HG03558 (cell line): ENCODE results near the gene GABRR1.
"Not testable (repeated sequence)": the region's sequence is repeated elsewhere in the genome, so short reads cannot be mapped to it uniquely, and the experiment has no call there.

Experiments used
- ATAC-seq: cut with Tn5 transposase; IDR thresholded peaks from one replicate; pipeline ENCODE4 v1.9.1; 2021; ENCODE audit warnings: moderate number of reproducible peaks; ENCODE audit not compliant: unreplicated experiment; ENCODE audit errors: extremely low read depth

GABRR1 gene

DNA sequence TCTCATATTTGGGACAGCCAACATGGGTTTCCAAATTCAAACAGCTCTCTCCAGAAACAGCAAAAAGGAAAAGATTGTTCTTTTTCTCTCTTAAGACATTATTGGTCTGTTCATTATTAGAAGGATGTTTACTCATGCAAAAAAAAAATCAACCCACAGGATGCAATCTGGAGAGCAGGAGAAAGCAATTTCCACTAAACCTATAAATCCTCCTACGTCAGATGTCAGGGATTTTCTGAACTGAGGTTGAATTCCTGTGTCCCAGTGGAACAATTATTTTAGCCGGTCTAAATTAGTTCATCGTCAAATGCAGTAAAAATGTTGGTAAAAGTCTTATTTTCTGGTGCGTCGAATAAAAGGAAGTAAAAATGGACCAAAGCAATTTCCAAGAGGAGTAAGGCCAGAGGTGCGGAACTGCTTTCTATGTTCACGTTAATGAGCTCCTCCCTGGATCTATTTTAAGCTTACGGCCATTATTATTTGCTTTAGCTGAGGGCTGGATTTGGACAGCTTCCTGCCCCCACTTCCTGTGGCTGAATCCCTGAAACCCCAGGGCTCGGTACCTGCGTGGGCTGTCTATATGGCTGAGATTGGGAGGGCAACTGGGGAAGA is at the start of gene GABRR1:
TSS of gene GABRR1 (minus strand) at position 60 of the 612 bp plus-strand sequence. CDS start at position 24, 36 bp downstream.
- ATAC-seq = no peak

DNA sequence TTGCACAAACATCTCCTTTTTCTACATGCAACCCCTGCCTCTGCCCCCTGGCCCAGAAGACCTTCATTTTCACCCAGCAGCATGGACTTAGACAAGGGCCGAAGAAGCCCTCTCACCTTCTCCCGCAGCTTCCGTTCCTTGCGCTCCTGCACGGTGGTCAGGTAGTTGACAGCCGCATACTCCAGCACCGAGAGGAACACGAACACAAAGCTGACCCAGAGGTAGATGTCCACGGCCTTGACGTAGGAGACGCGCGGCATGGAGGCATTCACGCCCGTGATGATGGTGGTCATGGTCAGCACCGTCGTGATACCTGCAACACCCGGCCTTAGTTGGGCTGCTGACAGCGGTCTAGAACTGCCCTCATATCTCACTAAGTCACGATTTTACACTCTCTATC is 47.1 kb upstream of the GABRR1 start:
- ATAC-seq = no peak

DNA sequence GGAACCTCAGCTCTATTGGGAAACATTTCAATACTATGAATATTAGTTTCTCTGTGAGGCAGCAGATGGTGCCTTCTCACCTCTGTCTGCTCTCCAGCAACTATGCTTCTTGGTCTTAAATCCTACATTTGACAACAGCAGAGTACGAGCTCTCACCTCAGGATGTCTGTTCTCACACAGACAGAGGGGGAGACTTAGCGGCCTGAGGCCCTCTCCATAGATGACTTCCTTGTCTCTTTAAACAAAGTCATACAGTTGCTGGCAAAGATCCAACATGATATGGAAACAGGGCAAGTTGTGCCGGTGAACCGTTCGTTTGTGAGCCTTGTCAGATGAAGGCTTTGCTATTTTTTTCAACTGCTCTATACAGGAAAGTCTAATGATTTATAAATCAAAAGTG is 43.7 kb upstream of the GABRR1 start:
- no peak for ATAC-seq

DNA sequence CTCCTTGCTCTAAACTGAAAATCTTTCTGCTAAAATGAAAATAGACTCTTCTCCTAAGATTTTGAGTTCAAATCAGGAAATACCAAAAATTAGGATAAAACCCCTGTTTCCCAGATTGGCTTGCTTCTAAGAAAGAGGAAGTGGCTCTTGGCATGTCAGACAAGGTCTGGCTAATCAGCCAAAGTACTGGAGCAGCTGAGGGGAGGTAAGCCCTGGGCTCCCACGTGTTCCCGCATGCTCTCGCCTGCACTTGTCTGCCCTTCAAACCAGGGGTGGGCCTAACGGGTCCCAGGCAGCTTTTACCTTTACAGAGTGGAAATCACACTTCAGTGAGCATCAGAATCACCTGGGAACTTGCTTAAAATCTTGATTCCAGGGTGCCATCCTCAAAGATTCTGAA is 43.2 kb upstream of the GABRR1 start:
- no peak for ATAC-seq

DNA sequence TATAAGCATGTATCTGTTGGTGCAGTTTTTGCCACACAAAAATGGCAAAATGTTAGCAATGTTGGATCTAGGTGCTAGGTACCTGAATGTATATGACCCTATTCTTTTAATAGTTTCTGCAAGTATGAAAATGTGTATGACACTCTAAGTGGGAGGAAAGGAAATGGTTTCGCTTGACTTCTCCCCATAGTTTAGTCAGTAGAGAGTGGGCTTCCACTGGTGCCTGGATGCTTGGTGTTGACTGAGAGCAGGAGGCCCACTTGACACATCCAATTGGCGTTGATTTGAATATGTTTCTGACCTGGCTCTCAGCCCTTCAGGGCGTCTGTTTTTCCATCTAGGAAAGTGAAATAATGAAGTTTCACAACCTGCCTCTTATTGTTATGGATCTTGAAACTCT is 41.8 kb upstream of the GABRR1 start:
- ATAC-seq = no peak

DNA sequence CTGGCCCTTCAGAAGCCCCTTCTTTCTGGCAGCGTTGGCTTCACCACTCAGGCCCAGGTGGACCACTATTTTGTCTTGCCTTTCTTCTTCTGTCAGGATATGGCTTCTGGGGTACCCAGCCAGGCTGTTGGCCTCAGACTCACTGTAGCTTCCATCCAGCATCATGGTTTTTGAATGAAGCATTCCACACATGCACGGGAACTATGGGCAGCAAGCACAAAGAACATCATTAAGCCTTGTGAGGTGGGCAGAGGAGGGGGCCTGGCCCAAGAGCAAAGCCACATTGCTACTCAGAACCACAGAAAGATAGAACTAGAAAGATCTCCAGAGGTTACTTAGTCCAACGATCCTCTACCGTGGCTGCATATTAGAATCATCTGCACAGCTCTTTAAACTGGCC is 40.6 kb upstream of the GABRR1 start:
- no peak for ATAC-seq

DNA sequence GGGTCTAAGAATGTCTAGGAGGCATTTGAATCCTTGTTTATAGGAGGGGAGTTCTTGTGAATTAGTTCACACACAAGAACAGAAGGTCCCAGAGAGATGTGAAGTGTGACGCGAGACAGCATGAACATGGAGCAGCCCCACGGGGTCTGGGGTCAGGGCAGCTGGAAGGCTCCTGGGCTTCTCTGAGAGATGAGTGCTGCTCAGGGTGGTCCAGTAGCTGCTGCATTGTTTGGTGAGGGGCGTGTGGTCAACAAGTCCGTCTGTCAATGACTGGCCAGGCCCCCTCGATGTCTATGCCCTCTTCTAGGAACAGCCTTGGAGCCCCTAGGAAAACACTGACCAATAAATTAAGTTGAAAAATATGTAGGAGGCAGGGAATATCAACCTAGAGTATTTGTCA is 40.2 kb upstream of the GABRR1 start:
- ATAC-seq = no peak

DNA sequence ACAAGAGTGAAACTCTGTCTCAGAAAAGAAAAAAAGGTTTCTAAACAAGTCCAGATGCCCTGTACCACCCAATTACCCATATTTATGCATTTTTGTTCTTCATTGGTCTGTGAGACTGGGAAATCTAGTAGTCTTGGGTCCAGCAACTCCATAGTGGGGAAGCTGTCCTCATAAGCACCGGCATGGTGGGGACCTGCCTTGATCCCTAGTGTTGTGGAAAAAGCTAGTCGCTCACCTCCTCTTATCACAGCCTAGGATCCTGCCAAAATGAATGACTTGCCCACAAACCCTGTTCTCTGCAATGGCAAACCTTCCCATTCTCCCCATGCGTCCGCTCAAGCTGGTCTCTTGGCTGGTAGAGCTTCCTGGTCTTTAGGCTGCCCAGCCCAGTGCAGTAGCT is 38.3 kb upstream of the GABRR1 start:
- ATAC-seq = no peak

DNA sequence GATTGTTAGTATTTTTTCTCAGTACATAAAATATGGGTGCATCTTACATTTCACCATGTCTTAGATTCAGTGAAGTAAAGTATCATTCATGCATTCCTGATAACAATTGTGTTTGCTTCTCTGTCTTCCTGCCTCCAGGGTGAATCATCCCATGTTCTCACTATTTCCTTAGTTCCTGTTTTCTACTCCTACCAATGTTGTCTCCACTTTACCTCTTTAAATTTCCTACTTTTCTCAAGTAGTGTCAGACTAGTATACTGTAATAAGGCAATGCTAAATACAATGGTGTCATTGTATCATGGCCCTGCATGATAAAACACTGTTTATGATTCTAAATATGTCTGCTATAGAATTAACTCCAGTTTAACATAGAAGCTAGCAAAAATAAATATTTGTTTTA is 37.4 kb upstream of the GABRR1 start:
- ATAC-seq = no peak

DNA sequence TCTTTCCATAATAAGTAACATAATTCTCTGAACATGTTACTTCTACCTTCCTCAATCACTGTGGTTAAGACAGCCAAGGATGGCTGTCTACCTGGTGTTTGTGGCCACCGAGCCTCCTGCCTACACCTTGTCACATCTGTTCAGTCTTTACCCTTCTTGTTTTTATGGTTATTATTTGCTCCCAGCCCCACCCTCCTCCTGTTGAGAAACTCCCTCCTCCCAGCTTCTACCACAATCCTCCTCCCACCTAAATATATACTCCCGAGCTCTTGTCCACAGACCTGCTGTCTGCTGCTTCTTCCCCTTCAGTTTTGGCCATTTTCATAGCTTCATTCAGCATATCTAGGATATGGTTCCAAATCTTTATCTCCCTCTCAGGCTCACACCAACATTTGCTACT is 35.7 kb upstream of the GABRR1 start:
- no peak for ATAC-seq

DNA sequence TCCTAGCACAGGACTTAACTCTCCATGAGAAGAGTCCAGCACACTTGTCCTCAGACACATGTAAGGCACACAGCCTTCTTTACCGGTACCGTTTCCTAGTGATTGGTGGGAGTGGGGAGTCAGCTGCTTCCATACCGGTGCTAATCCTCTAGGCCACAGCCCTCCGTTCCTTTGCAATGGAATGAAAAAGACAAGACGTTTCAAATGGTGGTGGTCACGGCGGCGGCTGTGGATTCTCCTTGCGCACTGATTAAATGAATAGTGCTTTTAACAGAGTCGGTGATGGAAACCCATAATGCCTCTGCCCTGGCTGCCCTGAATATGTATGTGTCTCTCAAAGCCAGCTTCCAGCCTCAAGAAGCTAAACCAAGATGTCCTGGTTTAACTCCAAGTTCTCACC is 34.8 kb upstream of the GABRR1 start:
- no peak for ATAC-seq

DNA sequence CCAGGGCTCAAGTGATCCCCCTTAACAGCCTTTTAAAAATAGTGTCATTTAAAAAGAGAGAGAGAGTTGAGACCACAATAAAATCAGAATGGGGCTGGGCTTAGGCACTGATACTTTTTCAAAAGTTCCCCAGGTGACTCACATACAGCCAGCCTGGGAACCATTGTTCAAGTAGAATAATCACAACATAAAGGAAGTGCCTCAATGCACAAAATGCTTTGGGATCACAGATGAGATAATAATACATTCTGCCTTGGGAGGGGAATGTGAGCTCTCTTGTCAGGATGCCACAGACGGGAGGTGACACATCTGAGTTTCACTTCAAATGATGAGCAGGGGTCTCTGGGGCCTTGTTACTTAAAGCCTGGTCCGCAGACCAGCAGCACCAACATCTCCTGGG is 34.0 kb upstream of the GABRR1 start:
- no peak for ATAC-seq

DNA sequence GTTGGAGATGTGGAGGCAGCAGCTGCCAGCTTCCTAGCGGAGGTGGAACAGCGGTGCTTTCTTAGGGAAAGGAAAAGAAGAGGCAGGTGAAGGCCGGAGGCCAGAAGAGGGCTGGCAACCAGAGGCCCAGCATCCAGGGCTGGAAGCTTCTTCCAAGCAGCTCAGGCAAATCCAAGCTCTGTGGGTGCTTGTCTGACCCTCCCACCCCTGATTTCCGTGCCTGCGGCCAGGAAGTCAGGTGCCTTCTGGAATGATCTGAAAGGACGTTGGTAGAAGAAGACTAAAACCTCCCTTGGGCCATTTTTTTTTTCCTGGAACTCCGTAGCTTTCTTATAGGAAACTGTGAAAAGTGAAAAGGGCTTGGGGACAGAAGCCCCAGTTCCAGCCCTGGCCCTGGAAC is 33.1 kb upstream of the GABRR1 start:
- no peak for ATAC-seq

DNA sequence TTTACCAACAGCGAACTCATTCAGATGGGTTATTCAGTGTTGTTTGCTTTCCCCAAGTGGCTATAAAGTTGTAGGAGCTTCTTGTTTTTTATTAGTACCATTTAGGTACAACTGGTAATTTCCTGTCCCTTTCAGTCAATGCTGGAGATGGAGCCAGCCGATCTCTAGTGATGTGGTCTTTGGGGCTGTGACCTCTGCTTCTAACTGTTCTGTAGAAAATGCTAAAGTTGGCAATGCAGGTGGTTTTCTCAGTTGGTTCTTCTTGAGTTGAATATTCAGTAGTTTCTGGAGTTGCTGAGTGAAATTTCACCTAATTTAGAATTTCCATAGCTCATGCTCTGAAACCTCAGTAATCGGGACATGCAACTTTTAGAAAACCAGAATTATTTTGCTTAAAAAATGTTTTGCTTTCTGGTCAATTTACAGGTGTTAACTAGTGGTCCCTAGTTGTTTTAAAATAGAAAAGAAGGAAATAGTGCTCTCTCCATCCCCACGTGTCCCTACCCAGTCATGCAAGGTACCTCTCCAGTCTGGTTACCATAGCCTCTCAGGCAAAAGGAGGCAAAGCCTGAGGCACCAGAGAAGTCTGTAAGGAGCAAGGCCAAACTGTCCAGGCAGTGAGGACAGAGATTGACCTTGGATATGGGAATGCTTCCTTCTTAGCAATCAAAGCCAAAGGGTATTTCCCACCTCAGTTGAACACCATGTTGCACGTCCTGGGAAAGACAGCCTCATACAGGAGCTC is 27.3 kb upstream of the GABRR1 start:
- no peak for ATAC-seq

DNA sequence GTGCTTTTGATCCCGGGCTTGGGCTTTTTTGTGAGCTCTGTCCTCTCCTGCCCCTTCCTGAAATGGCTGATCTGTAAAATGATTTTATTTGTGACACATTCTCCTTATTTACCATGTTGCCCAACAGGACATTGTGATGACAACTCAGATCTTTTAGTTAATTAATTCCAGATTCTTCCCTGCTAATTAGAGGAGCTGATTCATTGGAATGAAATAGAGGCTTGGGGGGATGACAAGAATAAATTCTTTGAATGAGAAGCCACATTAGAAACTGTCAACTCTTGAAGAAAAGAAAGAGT is 26.1 kb upstream of the GABRR1 start:
- ATAC-seq = no peak

DNA sequence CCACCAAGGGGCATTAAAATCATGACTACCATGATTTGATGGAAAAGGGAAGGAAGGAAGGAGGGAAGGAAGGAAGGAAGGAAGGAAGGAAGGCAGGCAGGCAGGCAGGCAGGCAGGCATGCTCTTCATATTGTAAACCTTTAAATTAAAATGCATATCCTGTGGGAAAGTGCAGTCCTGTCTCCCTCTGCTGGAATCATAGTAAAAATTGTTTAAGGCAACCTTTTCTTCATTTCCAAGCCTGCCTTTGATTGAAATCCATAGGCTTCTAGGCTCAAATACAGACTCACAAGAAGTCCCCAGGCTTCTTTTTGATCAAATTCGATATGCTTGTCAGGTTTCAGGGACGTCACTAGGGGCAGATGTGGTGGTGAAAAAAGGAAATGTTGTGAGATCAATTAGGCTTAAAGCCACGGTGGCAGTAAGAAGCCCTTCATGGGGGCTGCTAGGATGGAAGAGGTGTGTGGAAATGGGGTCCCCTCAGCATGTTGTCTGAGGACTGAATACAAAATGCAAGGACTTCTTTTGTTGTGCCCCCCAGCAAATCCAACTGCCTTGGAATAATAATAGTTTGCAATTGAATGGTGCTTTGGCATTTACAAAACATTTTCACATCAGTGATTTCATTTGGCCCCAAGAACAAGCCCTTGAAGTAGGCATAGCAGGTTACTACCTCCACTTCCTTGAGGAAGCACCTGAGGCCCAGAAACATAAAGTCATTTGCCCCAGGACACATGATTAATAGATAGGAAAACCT is 25.6 kb upstream of the GABRR1 start:
- no peak for ATAC-seq

DNA sequence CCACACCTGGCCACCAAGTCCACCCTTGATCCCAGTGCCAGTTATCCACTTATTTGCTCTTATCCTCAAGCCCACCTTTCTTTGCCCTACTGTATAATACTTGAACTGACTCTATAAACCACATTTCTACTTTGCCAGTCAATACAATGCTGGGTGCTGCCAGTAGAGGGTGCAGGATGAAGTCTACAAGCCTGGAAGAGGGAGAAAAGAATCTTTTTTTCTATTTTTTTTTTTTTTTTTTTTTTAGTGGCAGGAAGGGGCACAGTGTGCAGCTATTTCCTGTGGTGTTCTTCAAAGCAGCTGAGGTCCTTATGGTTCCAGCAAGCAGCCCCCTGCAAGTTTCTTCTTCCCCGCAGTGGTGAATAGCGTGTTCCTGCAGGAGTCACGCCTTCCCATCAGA is 22.2 kb upstream of the GABRR1 start:
- ATAC-seq = no peak

DNA sequence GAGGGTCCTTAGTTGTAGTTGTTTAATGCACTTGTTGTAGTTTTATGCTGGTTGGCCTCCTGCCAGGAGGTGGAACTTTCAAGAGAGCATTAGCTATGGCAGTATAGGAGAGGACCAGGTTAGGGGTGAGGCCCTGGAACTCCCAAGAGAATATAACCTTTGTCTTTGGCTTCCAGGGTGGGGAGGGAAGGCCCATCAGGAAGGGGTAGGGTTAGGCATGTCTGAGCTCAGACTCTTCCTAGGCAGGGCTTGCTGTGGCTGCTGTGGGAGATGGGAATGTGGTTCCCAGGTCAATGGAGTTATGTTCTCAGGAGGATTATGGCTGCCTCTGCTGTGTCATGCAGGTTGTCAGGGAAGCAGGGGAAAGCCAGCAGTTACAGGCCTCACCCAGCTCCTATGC is 20.0 kb upstream of the GABRR1 start:
- ATAC-seq = no peak

DNA sequence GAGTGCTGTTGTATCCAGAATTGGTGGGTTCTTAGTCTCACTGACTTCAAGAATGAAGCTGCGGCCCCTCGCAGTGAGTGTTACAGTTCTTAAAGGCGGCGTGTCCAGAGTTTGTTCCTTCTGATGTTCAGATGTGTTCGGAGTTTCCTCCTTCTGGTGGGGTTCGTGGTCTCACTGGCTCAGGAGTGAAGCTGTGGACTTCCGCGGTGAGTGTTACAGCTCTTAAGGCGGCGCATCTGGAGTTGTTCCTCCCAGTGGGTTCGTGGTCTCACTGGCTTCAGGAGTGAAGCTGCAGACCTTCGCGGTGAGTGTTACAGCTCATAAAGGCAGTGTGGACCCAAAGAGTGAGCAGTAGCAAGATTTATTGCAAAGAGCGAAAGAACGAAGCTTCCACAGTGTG is 16.4 kb upstream of the GABRR1 start:
- not testable (repeated sequence) for ATAC-seq

DNA sequence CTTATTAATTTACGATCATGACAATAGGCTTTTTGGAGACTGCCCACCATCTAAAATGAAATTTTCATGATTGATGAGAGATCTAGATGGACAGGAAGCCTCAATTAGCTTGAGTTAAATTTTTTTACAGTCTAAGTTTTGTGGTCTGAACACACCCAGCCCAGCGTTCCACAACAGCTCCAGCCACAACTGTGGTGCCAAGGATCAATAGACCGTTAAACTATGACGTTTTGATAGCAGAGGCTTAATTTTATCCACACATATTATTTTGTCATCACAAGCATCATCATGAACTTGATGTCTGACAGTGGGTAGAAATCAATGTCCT is 5.5 kb upstream of the GABRR1 start:
- ATAC-seq = no peak

DNA sequence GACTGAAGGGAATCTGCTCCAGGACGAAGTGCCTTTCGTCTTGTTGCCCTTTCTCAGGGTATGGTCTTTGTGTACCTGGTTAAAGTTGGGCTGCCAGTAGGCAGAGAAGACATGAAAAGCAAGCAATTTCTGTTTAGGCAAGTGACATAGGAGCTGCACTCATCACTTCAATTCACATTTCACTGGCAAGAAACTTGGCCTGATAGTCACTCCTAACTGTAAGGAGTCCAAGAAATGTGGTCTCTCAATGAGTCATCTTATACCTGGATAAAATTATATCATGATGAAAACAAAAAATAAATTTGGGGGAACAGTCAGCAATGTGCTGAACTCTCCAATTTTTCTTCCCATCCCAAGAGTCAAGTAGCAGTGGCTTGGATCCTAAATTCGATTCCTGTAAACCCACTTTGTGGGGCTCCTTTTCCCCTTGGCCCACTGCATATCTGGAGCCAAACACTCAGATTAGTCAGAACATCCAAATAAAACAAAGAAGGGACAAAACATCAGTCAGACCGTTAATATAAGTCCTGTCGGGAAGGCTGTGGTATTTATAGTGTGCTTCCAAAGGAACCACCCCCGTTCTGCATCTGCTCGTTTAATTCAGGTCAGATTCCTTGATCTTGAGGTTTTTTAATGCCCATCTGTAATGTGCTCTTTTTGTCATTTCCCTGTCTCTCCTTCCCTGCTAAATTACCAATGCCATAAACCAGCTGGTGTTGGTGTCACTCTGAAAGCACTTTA is 5.0 kb upstream of the GABRR1 start:
- no peak for ATAC-seq
